Stimulated activated CD8-positive, alpha-beta memory T cell treated with anti-CD3 and anti-CD28 coated beads, Interleukin-7, amount 100 ng/mL, for 48 hours (primary cell): ENCODE results near the gene PGLYRP1.

ENCODE experiments used
- DNase-seq, 2 donors: peaks; one replicate each; pipeline ENCODE4 v3.0.0-alpha.2; 2020; ENCODE audit warnings: low read depth in 1 of 2; ENCODE audit errors: extremely low read depth in 1 of 2

Gene PGLYRP1

GRCh38 chr19:46022431-46023310 lies at the start of gene PGLYRP1:
Gene PGLYRP1, minus strand, starts transcription at chr19:46023053. Its CDS starts 32 bp downstream, at chr19:46023021.
- DNase-seq: no peak

GRCh38 chr19:46069806-46070341 lies 47.0 kb upstream of the PGLYRP1 start:
- DNase-seq: no peak

- DNase-seq: no peak
Measured at GRCh38 chr19:46068345-46069258, 45.7 kb upstream of the PGLYRP1 start.

- no peak for DNase-seq
Measured at GRCh38 chr19:46067691-46068090, 44.8 kb upstream of the PGLYRP1 start.

GRCh38 chr19:46066471-46066870 lies 43.6 kb upstream of the PGLYRP1 start:
- no peak for DNase-seq

- no peak for DNase-seq
Measured at GRCh38 chr19:46065486-46066071, 42.7 kb upstream of the PGLYRP1 start.

- no peak for DNase-seq
Measured at GRCh38 chr19:46063201-46063600, 40.3 kb upstream of the PGLYRP1 start.

- no peak for DNase-seq
Measured at GRCh38 chr19:46060012-46060411, 37.2 kb upstream of the PGLYRP1 start.

GRCh38 chr19:46058778-46059177 lies 35.9 kb upstream of the PGLYRP1 start:
- DNase-seq: no peak

- DNase-seq: no peak
Measured at GRCh38 chr19:46056536-46056935, 33.7 kb upstream of the PGLYRP1 start.

GRCh38 chr19:46052896-46053295 lies 30.0 kb upstream of the PGLYRP1 start:
- DNase-seq: no peak

- DNase-seq: no peak
Measured at GRCh38 chr19:46049597-46049996, 26.7 kb upstream of the PGLYRP1 start.

GRCh38 chr19:46043519-46043918 lies 20.7 kb upstream of the PGLYRP1 start:
- no peak for DNase-seq

- DNase-seq: no peak
Measured at GRCh38 chr19:46042252-46042883, 19.5 kb upstream of the PGLYRP1 start.

- DNase-seq: no peak
Measured at GRCh38 chr19:46040952-46041500, 18.2 kb upstream of the PGLYRP1 start, which contains the start of gene IGFL4. Gene IGFL4, minus strand, starts transcription at chr19:46041002. Its CDS starts 40 bp downstream, at chr19:46040962.

- DNase-seq: no peak
Measured at GRCh38 chr19:46040125-46040524, 17.3 kb upstream of the PGLYRP1 start.

- DNase-seq: no peak
Measured at GRCh38 chr19:46036744-46037128, 13.9 kb upstream of the PGLYRP1 start.

GRCh38 chr19:46035986-46036743 lies 13.3 kb upstream of the PGLYRP1 start:
- DNase-seq: no peak

- no peak for DNase-seq
Measured at GRCh38 chr19:46035546-46035945, 12.7 kb upstream of the PGLYRP1 start.
